Measurements from ENCODE around the gene CAMK1.

CAMK1 gene

DNA sequence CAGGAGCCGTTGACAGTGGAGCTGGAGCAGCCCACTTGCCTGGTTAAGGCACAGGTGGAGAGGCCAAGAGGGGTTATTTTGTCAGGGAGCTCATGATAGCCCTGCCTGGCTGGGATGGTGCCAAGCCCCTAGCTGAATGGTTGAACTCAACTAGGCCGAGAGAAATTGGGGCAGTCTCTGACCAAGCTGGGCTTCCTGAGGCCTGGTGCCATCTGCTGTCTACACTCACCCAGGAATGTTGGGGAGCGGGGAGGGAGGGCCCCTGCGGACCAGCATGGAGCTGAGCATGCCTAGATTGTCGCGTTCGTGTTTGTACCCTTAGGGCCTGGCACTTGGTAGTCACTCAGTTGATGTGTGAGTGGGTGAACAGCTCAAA, 37.0 kb downstream of the CAMK1 start:
- DNase-seq: no peak

DNA sequence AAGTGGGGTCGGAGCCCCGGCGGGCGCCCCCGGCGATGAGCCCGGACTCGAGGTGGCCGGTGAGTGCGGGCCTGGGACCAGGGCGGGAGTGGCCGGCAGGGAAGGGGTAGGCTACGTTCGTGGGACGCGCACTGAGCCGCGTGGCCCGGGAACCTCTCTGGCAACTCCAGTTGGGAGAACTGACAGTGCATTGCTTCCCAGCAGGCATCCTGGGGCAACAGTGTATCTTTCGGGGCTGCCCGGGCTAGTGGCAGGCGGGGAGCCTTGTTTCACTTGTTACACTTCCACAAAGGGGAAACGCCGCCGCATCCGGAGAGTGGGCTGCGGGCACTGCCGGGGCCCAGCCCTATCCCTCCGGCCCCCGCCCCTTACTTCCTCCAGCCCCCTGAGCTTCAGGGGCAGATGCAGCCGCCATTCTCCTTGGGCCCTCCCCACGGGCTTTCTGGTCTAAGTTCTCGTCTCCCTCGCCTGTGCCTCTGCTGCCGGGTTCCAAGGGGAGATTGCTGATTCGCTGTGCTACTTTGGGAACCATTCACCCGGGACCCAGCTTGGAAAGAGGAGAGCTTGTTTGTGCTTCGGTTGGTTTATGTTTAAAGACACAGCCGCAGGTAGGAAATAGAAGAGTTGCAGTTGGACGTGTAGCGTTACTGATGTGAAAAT, 37.5 kb downstream of the CAMK1 start:
- DNase-seq: no peak

DNA sequence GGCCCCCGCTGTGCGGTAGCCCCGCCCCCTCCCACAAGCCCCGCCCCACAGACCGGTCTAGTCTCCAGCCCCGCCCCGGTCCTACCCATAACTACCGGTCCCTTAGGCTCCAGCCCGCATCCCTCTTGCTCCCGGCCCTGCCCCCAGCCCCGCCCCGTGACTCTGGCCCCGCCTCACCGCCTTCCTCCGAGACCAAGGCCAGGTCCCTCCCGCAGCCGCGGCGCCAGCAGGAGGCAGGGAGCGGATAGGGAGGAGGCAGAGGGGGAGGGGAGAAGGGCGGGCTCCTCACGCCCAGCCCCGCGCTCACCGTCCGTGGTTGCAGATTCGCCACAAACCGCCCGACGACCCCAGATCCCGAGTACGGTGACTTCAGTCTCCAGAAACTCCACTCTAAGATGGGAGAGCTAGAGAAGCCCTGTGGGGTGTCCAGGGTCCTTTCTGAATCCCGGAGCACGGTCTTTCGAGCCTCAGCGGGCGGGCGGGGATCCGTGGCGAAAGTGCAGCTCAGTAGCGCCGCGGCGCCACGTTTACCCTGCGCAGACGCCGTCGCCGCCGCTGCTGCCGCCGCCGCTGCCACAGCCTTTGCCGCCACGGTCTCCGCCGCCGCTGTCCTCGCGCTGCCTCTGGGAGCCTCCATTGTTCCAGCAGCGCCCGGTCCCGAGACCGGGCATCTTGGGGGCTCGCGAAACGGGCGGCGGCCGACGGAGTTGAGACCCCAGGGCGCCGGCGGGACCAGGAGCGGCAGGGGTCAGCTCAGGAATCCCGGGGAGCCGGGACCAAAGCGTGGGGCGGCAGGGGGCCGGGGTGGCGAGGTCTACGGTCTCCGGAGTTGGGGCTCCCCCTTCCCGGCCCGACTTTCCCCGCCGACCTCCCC, 38.3 kb downstream of the CAMK1 start, which contains the start of gene BRPF1:
BRPF1 (plus strand) TSS at position 530 of the 874 bp plus-strand sequence. CDS start 2,406 bp downstream, outside the sequence.
- peak; percentile 77 to 88 for DNase-seq

DNA sequence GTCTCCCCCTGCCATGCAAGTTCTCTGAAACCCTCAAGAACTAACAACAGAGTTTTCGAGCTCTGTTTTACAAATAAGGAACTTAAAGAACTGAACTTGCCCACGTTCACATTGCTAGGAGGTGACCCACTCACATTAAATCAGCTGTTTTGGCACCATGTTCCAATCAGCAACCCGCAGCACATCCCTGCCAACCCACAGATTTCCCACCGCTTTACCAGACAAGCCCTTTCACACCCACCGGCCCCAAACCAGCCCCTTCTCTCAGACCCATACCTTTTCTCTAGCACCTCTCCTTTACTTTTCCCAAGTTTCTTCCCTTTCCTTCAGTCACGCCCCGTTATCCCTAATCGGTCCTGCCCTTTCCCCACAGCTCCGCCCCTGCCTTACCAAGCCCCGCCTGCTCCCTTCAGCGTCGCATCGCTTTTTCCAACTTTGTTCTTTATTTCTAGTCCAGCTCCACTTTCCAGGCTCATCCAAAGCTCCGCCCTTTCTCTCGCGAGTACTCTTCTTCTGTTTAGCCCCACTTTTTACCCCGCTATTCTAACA, 39.0 kb downstream of the CAMK1 start:
- DNase-seq: no peak

DNA sequence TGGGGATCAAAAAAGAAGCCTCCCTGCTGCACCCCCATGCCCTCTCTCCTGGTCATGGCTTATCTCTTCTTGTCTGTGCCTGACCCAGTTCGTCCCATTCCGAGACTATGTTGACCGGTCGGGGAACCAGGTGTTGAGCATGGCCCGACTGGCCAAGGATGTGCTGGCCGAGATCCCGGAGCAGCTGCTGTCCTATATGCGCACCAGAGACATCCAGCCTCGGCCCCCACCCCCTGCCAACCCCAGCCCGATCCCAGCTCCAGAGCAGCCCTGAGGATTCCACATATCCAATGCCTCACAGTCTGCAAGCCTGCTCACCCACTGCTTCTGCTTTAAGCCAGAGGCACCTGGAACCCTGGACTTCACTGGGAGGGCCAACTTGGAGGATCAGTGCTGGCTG, 40.3 kb downstream of the CAMK1 start:
- DNase-seq: no peak

DNA sequence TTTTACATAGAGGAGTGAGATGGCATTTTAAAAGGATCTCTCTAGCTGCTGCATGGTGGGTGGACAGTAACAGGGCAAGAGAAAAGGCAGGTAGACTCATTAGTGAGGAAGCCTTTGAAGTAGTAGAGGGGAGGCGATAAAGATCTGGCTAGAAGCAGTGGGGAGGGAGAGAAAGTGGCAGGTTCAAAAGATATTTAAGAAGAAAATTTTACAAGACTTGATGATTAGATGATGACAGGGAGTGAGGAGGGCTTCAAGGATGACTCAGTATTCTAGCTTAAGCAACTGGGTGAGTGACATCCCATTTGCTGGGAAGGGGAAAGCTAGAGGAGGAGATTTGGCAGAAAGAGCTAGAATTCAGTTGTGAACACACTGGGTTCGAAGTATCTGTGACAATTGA, 42.0 kb downstream of the CAMK1 start:
- DNase-seq: no peak

DNA sequence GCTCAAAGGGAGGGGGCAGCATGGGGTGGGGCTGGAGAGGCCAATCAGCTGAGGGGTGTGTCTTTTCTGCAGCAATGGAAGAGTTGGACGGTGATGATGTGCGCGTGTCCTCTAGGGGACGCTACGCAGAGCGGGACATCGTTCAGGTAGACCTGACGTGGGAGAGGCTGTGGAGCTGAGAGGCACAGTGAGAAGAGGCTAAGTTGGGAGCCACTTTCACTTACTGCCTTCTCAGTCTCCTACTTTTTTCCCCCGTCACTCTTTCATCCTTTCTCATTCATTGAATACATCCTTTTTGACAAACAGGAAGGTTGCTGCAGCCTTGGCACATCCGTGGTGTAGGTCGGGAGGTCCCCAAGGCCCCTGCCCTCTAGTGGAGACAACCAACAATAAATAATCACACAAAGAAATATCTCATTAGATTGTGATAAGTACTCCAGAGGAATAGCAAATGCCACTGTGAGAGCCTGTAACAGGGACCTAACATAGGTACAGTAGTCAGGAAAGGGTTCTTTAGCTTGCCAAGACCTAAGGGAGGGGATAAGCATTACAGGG, 42.6 kb downstream of the CAMK1 start:
- no peak for DNase-seq

DNA sequence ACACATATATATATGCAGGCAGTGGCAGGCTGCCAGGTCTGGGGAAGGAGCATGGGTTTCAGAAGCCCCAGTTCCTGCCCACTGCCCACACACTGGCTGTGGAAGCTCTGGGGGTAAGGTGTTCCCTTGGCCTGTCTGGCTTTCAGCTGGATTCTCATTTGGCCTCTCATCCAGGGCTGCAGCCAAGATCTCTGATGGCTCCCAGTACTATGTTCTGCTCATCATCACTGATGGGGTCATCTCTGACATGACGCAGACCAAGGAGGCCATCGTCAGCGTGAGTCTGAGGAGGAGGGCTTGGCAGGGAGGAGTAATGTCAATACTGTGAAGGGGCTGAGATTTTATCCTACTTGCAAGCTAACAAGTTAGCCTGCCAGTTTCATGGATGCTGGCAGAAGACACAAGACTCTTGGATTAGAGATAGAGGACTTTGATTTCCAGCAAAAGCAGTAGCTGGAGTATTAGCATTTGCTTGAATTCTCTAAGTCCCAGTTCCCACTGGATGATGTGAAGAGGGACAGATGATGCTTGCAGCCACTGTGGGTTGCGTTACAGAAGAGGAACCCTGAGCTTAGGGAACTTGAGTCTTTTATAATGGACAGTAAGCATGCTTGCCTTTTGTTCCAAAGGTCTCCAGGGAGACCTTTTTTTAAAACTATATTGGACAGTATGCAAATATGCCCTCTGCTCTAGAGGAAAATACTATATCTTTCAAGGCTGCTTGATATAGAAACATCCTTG, 43.8 kb downstream of the CAMK1 start:
- no peak for DNase-seq

DNA sequence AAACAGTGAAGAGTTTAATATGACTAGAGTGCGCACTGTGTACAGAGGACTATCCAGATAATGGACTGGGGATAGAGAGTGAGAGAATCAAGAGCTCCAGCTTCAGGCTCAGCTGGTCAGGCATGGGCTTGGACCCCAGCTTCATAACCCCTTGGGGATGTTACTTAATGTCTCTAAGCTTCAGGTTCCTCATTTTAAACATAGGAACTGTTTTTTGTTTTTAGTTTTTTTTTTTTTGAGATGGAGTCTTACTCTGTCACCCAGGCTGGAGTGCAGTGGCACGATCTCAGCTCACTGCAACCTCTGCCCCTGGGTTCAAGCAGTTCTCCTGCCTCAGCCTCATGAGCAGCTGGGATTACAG, 48.1 kb downstream of the CAMK1 start:
- DNase-seq: no peak

DNA sequence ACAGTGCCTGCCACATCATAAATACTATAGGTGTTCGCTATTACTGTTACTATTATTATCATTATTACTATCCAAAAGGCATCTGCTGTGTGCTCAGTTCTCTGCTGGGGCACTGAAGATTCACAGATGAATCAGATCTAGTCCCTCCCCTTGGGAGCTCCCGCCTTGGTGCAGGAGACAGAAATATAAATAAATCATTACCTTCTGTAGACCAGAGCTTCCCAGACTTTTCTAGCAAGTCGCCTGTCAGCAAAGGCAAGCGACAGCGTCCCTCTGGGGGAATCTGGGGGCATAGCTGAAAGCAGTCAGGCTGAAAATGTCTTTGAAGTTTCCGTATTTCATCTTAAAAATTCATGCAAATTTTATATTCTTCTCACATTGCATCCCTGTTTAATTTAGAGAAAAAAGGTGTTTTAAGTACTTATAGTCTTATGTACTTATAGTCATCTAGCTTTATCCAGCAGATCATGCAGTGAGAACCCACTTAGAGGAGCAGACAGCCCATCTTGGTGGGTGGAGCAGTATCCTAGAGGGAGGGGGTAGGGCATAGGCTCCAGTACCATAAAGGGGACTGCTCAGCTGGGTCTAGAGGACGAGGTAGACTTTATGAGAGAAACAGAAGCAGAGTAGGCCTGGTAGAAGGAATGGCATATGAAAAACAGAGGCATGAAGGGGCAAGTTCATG, 48.6 kb downstream of the CAMK1 start:
- DNase-seq: no peak

DNA sequence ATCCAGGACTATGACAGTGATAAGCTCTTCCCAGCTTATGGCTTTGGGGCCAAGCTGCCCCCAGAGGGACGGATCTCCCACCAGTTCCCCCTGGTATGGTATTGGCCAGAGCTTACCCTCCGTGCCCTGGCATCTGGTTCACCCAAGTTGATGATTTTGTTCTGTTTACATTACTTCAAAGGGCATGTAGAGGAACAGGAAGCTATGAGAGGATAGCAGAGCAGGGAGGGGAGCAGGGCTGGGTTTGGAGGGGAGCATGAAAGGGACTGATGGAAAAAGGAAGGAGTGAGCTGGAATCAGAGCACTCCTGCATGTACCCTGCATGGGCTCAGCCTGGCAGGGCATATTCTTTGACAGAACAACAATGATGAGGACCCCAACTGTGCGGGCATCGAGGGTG, 51.6 kb downstream of the CAMK1 start:
- no peak for DNase-seq

DNA sequence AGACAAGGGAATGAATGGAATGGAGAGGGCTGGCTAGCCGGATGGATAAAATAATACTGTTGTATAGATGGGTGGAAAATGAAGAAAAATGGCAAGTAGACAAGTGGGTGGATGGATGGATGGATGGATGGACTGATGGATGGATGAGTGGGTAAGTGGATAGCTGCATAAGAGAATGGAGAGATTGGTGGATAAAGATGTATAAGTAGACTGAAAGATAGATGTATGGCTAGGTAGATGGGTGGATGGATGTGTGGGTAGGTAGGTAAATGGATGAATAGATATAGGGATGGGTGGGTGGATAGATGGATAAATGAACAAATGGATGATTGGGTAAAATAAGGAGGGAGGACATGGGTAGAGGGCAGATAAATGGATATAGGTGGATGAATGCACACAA, 52.2 kb downstream of the CAMK1 start:
- no peak for DNase-seq

DNA sequence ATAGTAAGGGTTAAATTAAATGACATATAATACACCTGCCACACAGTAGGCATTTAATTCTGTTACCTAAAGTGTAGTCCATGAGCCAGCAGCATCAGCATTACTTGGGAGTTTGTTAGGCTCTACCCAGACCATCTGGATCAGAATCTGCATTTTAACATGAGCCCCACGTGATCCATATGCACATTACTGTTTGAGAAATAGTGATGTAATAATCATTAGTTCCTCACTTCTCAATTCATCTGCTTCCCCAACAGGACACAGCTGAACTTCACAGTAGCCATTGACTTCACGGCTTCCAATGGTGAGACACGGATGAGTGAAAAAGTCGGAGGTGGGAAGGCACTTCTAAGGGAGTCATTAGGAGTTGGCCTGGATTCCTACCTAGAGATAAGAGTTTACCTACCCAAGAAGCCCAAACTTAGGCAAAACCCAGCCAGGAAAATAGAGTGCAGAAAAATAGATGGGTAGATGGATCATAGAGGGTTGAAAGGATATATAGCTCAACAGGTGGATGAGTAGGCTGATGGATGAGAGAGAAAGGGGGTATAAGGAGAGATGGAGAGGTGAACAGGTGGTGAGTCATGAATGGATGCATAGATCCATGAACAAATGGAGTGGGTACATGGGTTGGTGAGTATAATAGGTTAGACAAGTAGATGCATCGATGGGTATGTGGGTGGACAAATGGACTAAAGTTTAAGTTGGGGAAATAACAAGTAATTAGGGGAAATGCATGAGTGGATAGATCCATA, 52.8 kb downstream of the CAMK1 start:
- DNase-seq: no peak

DNA sequence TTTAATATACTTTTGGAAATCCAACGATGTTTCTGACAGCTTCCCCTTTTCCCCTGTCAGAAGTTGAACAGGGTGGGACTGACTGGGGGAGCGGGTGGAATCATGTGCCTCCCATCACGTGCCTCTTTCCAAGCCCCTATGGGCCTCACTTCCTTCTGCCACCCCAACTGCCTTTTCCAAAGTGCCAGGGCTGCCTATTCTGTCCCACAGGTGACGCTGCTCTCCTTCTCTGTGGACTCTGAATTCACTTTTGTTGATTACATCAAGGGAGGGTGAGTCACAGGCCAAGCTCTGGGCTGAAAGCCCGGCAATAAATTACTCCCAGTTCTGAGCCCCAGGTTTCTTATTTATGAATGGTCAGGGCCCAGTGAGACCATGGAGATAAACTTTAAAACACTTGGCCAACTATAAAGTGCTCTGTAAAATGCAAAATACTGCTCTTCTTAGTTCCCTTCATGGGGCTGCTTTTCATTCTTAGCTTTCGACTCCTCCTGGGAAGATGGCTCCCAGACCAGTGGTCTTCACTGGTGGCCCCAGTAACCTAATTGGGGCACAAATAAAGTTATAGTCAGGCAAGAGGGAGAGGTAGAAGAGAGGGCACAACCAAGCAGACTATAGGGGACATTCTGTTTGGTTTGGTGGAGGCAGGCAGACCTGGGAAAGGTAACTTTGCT, 53.8 kb downstream of the CAMK1 start:
- DNase-seq: no peak

DNA sequence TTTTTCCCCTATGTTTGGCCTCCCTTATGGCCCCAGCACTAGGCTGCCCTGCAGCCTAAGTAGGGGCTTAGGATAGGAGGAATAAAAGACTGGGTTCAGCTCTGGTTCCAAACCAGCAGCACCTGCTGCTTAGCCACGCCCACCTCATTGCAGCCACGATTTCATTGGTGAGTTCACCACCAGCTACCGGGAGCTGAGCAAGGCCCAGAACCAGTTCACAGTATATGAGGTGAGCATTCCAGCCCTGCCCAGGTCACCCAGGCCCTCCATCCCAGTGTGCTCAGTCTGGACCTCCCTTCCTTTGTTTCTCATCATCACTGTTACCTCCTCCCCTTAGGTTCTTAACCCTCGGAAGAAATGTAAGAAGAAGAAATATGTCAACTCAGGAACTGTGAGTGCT, 54.6 kb downstream of the CAMK1 start:
- no peak for DNase-seq

DNA sequence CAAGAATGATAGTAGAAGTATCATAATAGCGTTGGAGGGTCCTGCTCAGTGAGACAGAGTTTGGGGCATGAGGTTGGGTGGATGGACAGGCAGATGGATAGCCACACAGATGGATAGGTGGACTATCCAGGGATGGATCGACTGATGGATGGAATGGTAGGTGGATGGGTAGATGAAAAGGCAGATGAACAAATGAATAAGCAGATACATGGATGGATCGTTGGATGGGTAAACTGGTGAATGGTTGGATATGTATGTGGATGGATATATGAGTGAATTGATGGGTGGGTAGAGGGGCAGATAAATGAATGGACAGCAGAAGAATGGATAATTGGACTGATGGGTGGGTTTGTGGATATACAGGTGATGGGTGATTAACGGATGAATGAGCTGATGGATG, 56.6 kb downstream of the CAMK1 start:
- DNase-seq: no peak

DNA sequence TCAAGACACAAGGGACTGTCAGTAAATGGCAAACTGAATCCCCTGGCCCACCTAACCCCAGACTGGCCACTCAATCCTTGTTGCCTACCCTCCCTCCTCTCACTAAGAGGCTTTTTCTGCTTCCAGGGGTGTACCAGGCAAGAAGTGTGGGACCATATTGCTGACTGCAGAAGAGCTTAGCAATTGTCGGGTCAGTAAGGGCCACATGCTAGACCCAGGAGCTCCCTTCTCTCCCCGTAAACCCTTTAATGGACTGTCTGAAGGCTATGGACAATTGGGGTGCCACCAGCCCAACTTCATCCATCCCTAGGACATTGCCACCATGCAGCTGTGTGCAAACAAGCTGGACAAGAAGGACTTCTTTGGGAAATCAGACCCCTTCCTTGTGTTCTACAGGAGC, 57.3 kb downstream of the CAMK1 start:
- no peak for DNase-seq

DNA sequence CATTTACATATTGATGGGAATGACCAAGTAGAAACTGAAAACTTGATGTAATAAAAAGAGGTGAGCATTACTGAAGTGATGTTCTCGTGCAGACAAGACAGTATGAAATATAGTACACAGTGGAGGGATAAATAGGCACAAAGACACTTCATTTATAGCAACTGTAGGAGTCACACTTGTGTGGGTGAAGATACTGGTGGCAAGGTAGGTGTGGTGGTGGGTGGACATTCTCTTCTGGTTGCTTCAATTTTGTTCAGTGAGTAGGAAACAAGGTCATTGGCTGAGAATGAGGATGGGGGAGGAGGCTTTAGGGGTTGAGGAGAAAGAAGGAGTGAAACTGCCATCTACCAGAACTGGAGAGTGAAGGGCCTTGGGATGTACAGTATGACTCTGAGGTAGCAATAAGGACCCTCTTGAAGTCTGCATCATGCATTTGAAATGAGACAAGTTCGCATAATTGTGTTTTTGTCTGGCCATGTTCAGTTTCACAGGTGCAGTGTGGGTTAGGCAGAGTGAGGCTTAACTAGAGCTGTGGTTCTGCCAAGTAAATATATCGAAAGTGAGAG, 59.5 kb downstream of the CAMK1 start:
- DNase-seq: no peak

Measured in cerebellar nuclear complex (tissue), 1 donor.